Common myeloid progenitor, CD34-positive (primary cell): ENCODE data around the gene STEAP4.

ENCODE experiments used
- CTCF ChIA-PET: fragments of 350-600 bp; sonication (Branson Sonifier 250); formaldehyde crosslinking; loops from one replicate; lab custom pipeline; 2021; ENCODE audit warnings: antibody characterized with exemption; lab: Charles Lee
- POLR2A ChIA-PET: fragments of 350-600 bp; sonication (Branson Sonifier 250); formaldehyde crosslinking; loops from one replicate; lab custom pipeline; 2021; ENCODE audit warnings: antibody characterized with exemption; lab: Charles Lee
- DNase-seq, 3 donors: peaks; one replicate each; pipeline versions ENCODE4 v3.0.0 to v3.0.0-alpha.2; 2013
- H3K27ac ChIP-seq, 2 experiments: 1 replicate in 1 of 2; 2 replicates in 1 of 2; pipeline ENCODE4 v1.7.0; 2013; ENCODE audit warnings: inconsistent platforms in 2 of 2, low read length in 2 of 2, mild to moderate bottlenecking in 2 of 2, low read depth in 1 of 2, moderate library complexity in 1 of 2; ENCODE audit not compliant: severe bottlenecking in 2 of 2, insufficient read depth in 1 of 2, poor library complexity in 1 of 2
- H3K27me3 ChIP-seq, 5 experiments: replicated peaks in 2 of 5; 1 replicate in 3 of 5; 2 replicates in 2 of 5; pipeline versions ENCODE4 v1.6.1 to v1.7.0; 2013; ENCODE audit warnings: low read length in 4 of 5, mild to moderate bottlenecking in 2 of 5, moderate library complexity in 2 of 5, inconsistent platforms in 1 of 5; ENCODE audit not compliant: insufficient read depth in 5 of 5, control insufficient read depth in 4 of 5
- H3K36me3 ChIP-seq, 4 experiments: 1 replicate in 2 of 4; 2 replicates in 2 of 4; pipeline versions ENCODE4 v1.6.1 to v1.7.0; 2013; ENCODE audit warnings: low read length in 3 of 4, control low read depth in 1 of 4, mild to moderate bottlenecking in 1 of 4; ENCODE audit not compliant: control insufficient read depth in 4 of 4, insufficient read depth in 4 of 4
- H3K4me1 ChIP-seq, 4 experiments: 1 replicate in 3 of 4; 2 replicates in 1 of 4; pipeline versions ENCODE4 v1.6.1 to v1.7.1; 2013; ENCODE audit warnings: low read length in 3 of 4, mild to moderate bottlenecking in 3 of 4, control low read depth in 1 of 4, inconsistent platforms in 1 of 4, moderate library complexity in 1 of 4; ENCODE audit not compliant: control insufficient read depth in 4 of 4, insufficient read depth in 4 of 4; ENCODE audit errors: control extremely low read depth in 1 of 4
- H3K4me3 ChIP-seq, 7 experiments: 1 replicate in 4 of 7; 2 replicates in 3 of 7; pipeline versions ENCODE4 v1.5.1 to v1.7.0; 2013; ENCODE audit warnings: mild to moderate bottlenecking in 7 of 7, low read length in 6 of 7, moderate library complexity in 6 of 7, inconsistent platforms in 2 of 7, low read depth in 2 of 7, control low read depth in 1 of 7; ENCODE audit not compliant: insufficient read depth in 4 of 7, control insufficient read depth in 1 of 7; ENCODE audit errors: extremely low read depth in 1 of 7
- H3K9me3 ChIP-seq, 5 experiments: 1 replicate in 4 of 5; 2 replicates in 1 of 5; pipeline versions ENCODE4 v1.6.1 to v1.7.1; 2013; ENCODE audit warnings: low read length in 4 of 5, mild to moderate bottlenecking in 2 of 5, inconsistent platforms in 1 of 5, low read depth in 1 of 5, moderate library complexity in 1 of 5; ENCODE audit not compliant: control insufficient read depth in 4 of 5, insufficient read depth in 2 of 5; ENCODE audit errors: control extremely low read depth in 1 of 5
- WGBS: methylation state at CpG from one replicate; pipeline ENCODE4 v1.1.5; 2013; ENCODE audit not compliant: insufficient coverage; 5-methylcytosine and 5-hydroxymethylcytosine counted together

The STEAP4 gene

GRCh38 chr7:88344956-88345832 is 38.5 kb upstream of the STEAP4 start:
- Histone ChIP-seq H3K36me3 (no peaks in the 10 kb centered on the region), H3K27ac (no peak overlapping the region), H3K9me3 (no peaks in the 10 kb centered on the region), H3K4me1 (no peaks in the 10 kb centered on the region), H3K27me3 (no peaks in the 10 kb centered on the region), H3K4me3 (no peak overlapping the region)
- WGBS, result 21% methylated on average over 11 of the region's 15 CpGs
- peak; percentile 29 to 60 (median 52) for DNase-seq
- ChIA-PET POLR2A (interaction anchor here (0.6 kb wide), 1 partner anchor 1755 kb away, joined by 3 read pairs; no protein-coding TSS in a partner anchor), CTCF (interaction anchor here (0.6 to 4.8 kb wide), 11 partner anchors 13 to 493 kb away, joined by 3 to 40 read pairs (median 3); no protein-coding TSS in a partner anchor)

- DNase-seq, result no peak
- Histone ChIP-seq H3K36me3 (no peaks in the 10 kb centered on the region), H3K4me1 (no peaks in the 10 kb centered on the region), H3K27me3 (no peaks in the 10 kb centered on the region), H3K9me3 (no peaks in the 10 kb centered on the region), H3K27ac (no peak overlapping the region), H3K4me3 (no peak overlapping the region)
- CTCF ChIA-PET, result interaction anchor here (1.6 to 4.8 kb wide), 3 partner anchors 13 to 493 kb away, joined by 3 to 40 read pairs (median 4); no protein-coding TSS in a partner anchor
- 96% methylated on average over 5 of the region's 8 CpGs for WGBS
- POLR2A ChIA-PET, result interaction anchor here (0.6 kb wide), 1 partner anchor 1756 kb away, joined by 3 read pairs; no protein-coding TSS in a partner anchor
Observed at GRCh38 chr7:88344271-88344670, 37.6 kb upstream of the STEAP4 start.

- Histone ChIP-seq H3K4me1 (no peaks in the 10 kb centered on the region), H3K9me3 (no peaks in the 10 kb centered on the region), H3K4me3 (no peak overlapping the region), H3K36me3 (no peaks in the 10 kb centered on the region), H3K27ac (no peak overlapping the region), H3K27me3 (no peaks in the 10 kb centered on the region)
- ChIA-PET POLR2A (no interaction called here), CTCF (interaction anchor here (1.9 kb wide), 1 partner anchor 18 kb away, joined by 4 read pairs; no protein-coding TSS in a partner anchor)
- WGBS, result no CpG with 5 or more reads among the region's 2 CpGs
- no peak for DNase-seq
Observed at GRCh38 chr7:88339195-88339922, 32.7 kb upstream of the STEAP4 start.

- Histone ChIP-seq H3K36me3 (no peaks in the 10 kb centered on the region), H3K4me1 (no peaks in the 10 kb centered on the region), H3K4me3 (no peak overlapping the region), H3K27ac (no peak overlapping the region), H3K9me3 (no peaks in the 10 kb centered on the region), H3K27me3 (no peaks in the 10 kb centered on the region)
- CTCF ChIA-PET, result no interaction called here
- no peak for DNase-seq
- 100% methylated on average over 6 of the region's 6 CpGs for WGBS
- POLR2A ChIA-PET, result no interaction called here
Observed at GRCh38 chr7:88338503-88338902, 31.8 kb upstream of the STEAP4 start.

- no peaks in the 10 kb centered on the region for H3K36me3 ChIP-seq
- POLR2A ChIA-PET, result no interaction called here
- no peaks in the 10 kb centered on the region for H3K9me3 ChIP-seq
- no peaks in the 10 kb centered on the region for H3K27me3 ChIP-seq
- H3K4me1 ChIP-seq, result no peaks in the 10 kb centered on the region
- CTCF ChIA-PET, result no interaction called here
- H3K4me3 ChIP-seq, result no peak overlapping the region
- no peak overlapping the region for H3K27ac ChIP-seq
- no peak for DNase-seq
Observed at GRCh38 chr7:88337572-88337971, 30.9 kb upstream of the STEAP4 start.

- Histone ChIP-seq H3K4me3 (no peak overlapping the region), H3K27me3 (no peaks in the 10 kb centered on the region), H3K27ac (no peak overlapping the region), H3K9me3 (peaks cover 0 to 10% (median 0%) of the 10 kb centered on the region in 5 experiments), H3K36me3 (no peaks in the 10 kb centered on the region), H3K4me1 (peaks cover 0 to 6% (median 0%) of the 10 kb centered on the region in 4 experiments)
- CTCF ChIA-PET, result interaction anchor here (0.9 to 1.8 kb wide), 2 partner anchors 12 to 14 kb away, joined by 4 to 6 read pairs; no protein-coding TSS in a partner anchor
- no peak for DNase-seq
- POLR2A ChIA-PET, result no interaction called here
Observed at GRCh38 chr7:88331322-88331721, 24.6 kb upstream of the STEAP4 start.
